GM12875 (cell line): ENCODE measurements around the gene SLC35F6.

Source experiments
- H3K4me3 ChIP-seq: one replicate; pipeline ENCODE4 v1.5.1; 2011; ENCODE audit warnings: low read depth, low read length, control low read depth
- CTCF ChIP-seq: IDR thresholded peaks from 2 replicates; pipeline ENCODE4 v1.5.1; 2011; ENCODE audit warnings: low read depth, mild to moderate bottlenecking, control low read depth, inconsistent platforms, low read length, moderate library complexity, borderline replicate concordance; ENCODE audit not compliant: insufficient read depth

SLC35F6 gene

GRCh38 chr2:26739514-26739913, 24.6 kb upstream of the SLC35F6 start:
- TF ChIP-seq CTCF = no peak
- H3K4me3 ChIP-seq = no peak overlapping the region

GRCh38 chr2:26740346-26740745, 23.7 kb upstream of the SLC35F6 start:
- H3K4me3 ChIP-seq = no peak overlapping the region
- TF ChIP-seq CTCF = no peak

GRCh38 chr2:26740890-26741302, 23.2 kb upstream of the SLC35F6 start:
- H3K4me3 ChIP-seq = no peak overlapping the region
- TF ChIP-seq CTCF = no peak

- TF ChIP-seq CTCF = no peak
- no peak overlapping the region for H3K4me3 ChIP-seq
Measured at GRCh38 chr2:26742048-26742770, 21.9 kb upstream of the SLC35F6 start.

GRCh38 chr2:26743852-26744251, 20.2 kb upstream of the SLC35F6 start:
- TF ChIP-seq CTCF = no peak

GRCh38 chr2:26744953-26745352, 19.1 kb upstream of the SLC35F6 start:
- no peak overlapping the region for H3K4me3 ChIP-seq
- no peak for TF ChIP-seq CTCF

More at GRCh38 chr2:26743852-26744251, 20.2 kb upstream of the SLC35F6 start:
- no peak overlapping the region for H3K4me3 ChIP-seq

GRCh38 chr2:26745609-26746327, 18.3 kb upstream of the SLC35F6 start:
- TF ChIP-seq CTCF = peak; percentile 90
- H3K4me3 ChIP-seq = no peak overlapping the region
